RWPE2 (cell line): Measurements from ENCODE around the gene ATXN2.

Source experiments
- ATAC-seq: fragments of 200-7000 bp; cut with Tn5 transposase; 3 replicates; pipeline ENCODE4 v1.9.1; 2021; ENCODE audit warnings: low read depth
- DNase-seq: peaks from one replicate; pipeline ENCODE4 v3.0.0-alpha.2; 2020; ENCODE audit warnings: low spot score
- H3K27ac ChIP-seq: fragments of 450-650 bp; 2 replicates; pipeline ENCODE4 v1.5.1; 2017; ENCODE audit warnings: mild to moderate bottlenecking; ENCODE audit not compliant: poor library complexity, severe bottlenecking
- H3K27me3 ChIP-seq: fragments of 250-450 bp; sonication (Bioruptor Pico); 2 replicates; pipeline ENCODE4 v1.5.1; 2021; ENCODE audit warnings: mild to moderate bottlenecking, moderate library complexity; ENCODE audit not compliant: insufficient read depth, poor library complexity, severe bottlenecking
- H3K36me3 ChIP-seq: fragments of 250-450 bp; sonication (Bioruptor Pico); 2 replicates; pipeline ENCODE4 v1.5.1; 2020; ENCODE audit warnings: low read depth, mild to moderate bottlenecking, moderate library complexity
- H3K4me1 ChIP-seq: fragments of 250-450 bp; sonication (Bioruptor Pico); 2 replicates; pipeline ENCODE4 v1.5.1; 2021; ENCODE audit warnings: mild to moderate bottlenecking, moderate library complexity; ENCODE audit not compliant: insufficient read depth, poor library complexity, severe bottlenecking
- H3K4me3 ChIP-seq: fragments of 250-450 bp; sonication (Bioruptor Pico); 2 replicates; pipeline ENCODE4 v1.5.1; 2021; ENCODE audit warnings: mild to moderate bottlenecking, moderate library complexity; ENCODE audit not compliant: severe bottlenecking
- H3K9me3 ChIP-seq: fragments of 250-450 bp; sonication (Bioruptor Pico); 2 replicates; pipeline ENCODE4 v1.5.1; 2021; ENCODE audit warnings: mild to moderate bottlenecking, moderate library complexity; ENCODE audit not compliant: severe bottlenecking
- CTCF ChIP-seq: fragments of 450-650 bp; IDR thresholded peaks from one replicate; pipeline ENCODE4 v1.5.1; 2017; ENCODE audit warnings: mild to moderate bottlenecking, moderate library complexity; ENCODE audit not compliant: poor library complexity, severe bottlenecking

ATXN2 gene

GRCh38 chr12:111438481-111438880 lies 160.6 kb downstream of the ATXN2 start:
- H3K4me1 ChIP-seq = peaks cover 50% of the 10 kb centered on the region
- no peak for TF ChIP-seq CTCF
- H3K27me3 ChIP-seq = no peaks in the 10 kb centered on the region
- no peaks in the 10 kb centered on the region for H3K9me3 ChIP-seq
- DNase-seq = peak; percentile 90
- H3K36me3 ChIP-seq = no peaks in the 10 kb centered on the region; the same call in 1 of the 2 replicates
- peak; percentile 65 for ATAC-seq
- H3K4me3 ChIP-seq = no peak overlapping the region
- H3K27ac ChIP-seq = peak overlapping the region; percentile 89

GRCh38 chr12:111437816-111438454 lies 161.2 kb downstream of the ATXN2 start:
- H3K4me1 ChIP-seq = peaks cover 47% of the 10 kb centered on the region
- no peak for DNase-seq

GRCh38 chr12:111436811-111437210 lies 162.3 kb downstream of the ATXN2 start:
- no peaks in the 10 kb centered on the region for H3K36me3 ChIP-seq
- no peak for TF ChIP-seq CTCF
- H3K27ac ChIP-seq = peak overlapping the region; percentile 89
- H3K27me3 ChIP-seq = no peaks in the 10 kb centered on the region
- ATAC-seq (no peak), DNase-seq (no peak)
- no peak overlapping the region for H3K4me3 ChIP-seq
- peaks cover 48% of the 10 kb centered on the region for H3K4me1 ChIP-seq
- H3K9me3 ChIP-seq = no peaks in the 10 kb centered on the region

More at GRCh38 chr12:111437816-111438454, 161.2 kb downstream of the ATXN2 start:
- H3K36me3 ChIP-seq = no peaks in the 10 kb centered on the region; the same call in 1 of the 2 replicates
- no peaks in the 10 kb centered on the region for H3K27me3 ChIP-seq
- peak overlapping the region; percentile 89 for H3K27ac ChIP-seq
- no peak for TF ChIP-seq CTCF
- H3K9me3 ChIP-seq = no peaks in the 10 kb centered on the region
- no peak overlapping the region for H3K4me3 ChIP-seq
- ATAC-seq = peak; percentile 74

- DNase-seq = peak; percentile 44
- TF ChIP-seq CTCF = no peak
- Histone ChIP-seq H3K4me3 (no peak overlapping the region), H3K36me3 (no peaks in the 10 kb centered on the region), H3K4me1 (peaks cover 54% of the 10 kb centered on the region), H3K27ac (peak overlapping the region; percentile 89), H3K27me3 (no peaks in the 10 kb centered on the region), H3K9me3 (no peaks in the 10 kb centered on the region)
- no peak for ATAC-seq
These were observed 162.8 kb downstream of the ATXN2 start for GRCh38 chr12:111436266-111436665.

GRCh38 chr12:111435661-111436201 lies 163.4 kb downstream of the ATXN2 start:
- DNase-seq (peak; percentile 49), ATAC-seq (no peak)
- H3K9me3 ChIP-seq = no peaks in the 10 kb centered on the region
- no peaks in the 10 kb centered on the region for H3K36me3 ChIP-seq
- no peaks in the 10 kb centered on the region for H3K27me3 ChIP-seq
- H3K4me3 ChIP-seq = no peak overlapping the region
- peak overlapping the region; percentile 89 for H3K27ac ChIP-seq
- no peak for TF ChIP-seq CTCF
- H3K4me1 ChIP-seq = peaks cover 56% of the 10 kb centered on the region
